H9 (cell line): ENCODE data around the gene ATP8B4. TPM values are rescaled to one million over a fixed set of nuclear protein-coding genes. Genes with fewer than 3 reads are reported as not detected.

Experiments used
- DNase-seq: peaks from one replicate; pipeline ENCODE4 v3.0.0-alpha.2; 2017
- H2AFZ ChIP-seq: one replicate; pipeline ENCODE4 v1.6.1; 2013; ENCODE audit warnings: mild to moderate bottlenecking, low read length, control low read depth, moderate library complexity
- H2AK5ac ChIP-seq: 2 replicates; pipeline ENCODE4 v1.6.1; 2013; ENCODE audit warnings: low read length, control low read depth, mixed read lengths; ENCODE audit not compliant: insufficient read length
- H2BK120ac ChIP-seq: one replicate; pipeline ENCODE4 v1.6.1; 2013; ENCODE audit warnings: low read depth, mild to moderate bottlenecking, low read length, control low read depth, inconsistent platforms; ENCODE audit not compliant: poor library complexity, severe bottlenecking
- H2BK12ac ChIP-seq: 2 replicates; pipeline ENCODE4 v1.6.1; 2013; ENCODE audit warnings: low read length, control low read depth, mixed read lengths, low read depth; ENCODE audit not compliant: insufficient read length
- H2BK15ac ChIP-seq: 2 replicates; pipeline ENCODE4 v1.6.1; 2013; ENCODE audit warnings: low read depth, low read length, control low read depth
- H2BK20ac ChIP-seq: one replicate; pipeline ENCODE4 v1.6.1; 2013; ENCODE audit warnings: low read depth, mild to moderate bottlenecking, low read length, control low read depth, inconsistent platforms; ENCODE audit not compliant: poor library complexity, severe bottlenecking
- H2BK5ac ChIP-seq: 2 replicates; pipeline ENCODE4 v1.6.1; 2013; ENCODE audit warnings: low read length, control low read depth, mixed read lengths; ENCODE audit not compliant: insufficient read length
- H3K14ac ChIP-seq: 2 replicates; pipeline ENCODE4 v1.6.1; 2013; ENCODE audit warnings: low read length, control low read depth; ENCODE audit not compliant: insufficient read depth
- H3K18ac ChIP-seq: 2 replicates; pipeline ENCODE4 v1.6.1; 2013; ENCODE audit warnings: low read depth, mild to moderate bottlenecking, mixed read lengths, low read length, control low read depth; ENCODE audit not compliant: insufficient read length
- H3K23ac ChIP-seq: 2 replicates; pipeline ENCODE4 v1.6.1; 2013; ENCODE audit warnings: low read length, control low read depth, mixed read lengths, low read depth; ENCODE audit not compliant: insufficient read length
- H3K23me2 ChIP-seq: 2 replicates; pipeline ENCODE4 v1.6.1; 2013; ENCODE audit warnings: low read depth, mild to moderate bottlenecking, mixed read lengths, low read length, control low read depth; ENCODE audit not compliant: insufficient read length, poor library complexity, severe bottlenecking
- H3K27ac ChIP-seq: 2 replicates; pipeline ENCODE4 v1.5.1; 2013; ENCODE audit warnings: low read length, control low read depth, mixed read lengths, low read depth; ENCODE audit not compliant: insufficient read length
- H3K27me3 ChIP-seq: 2 replicates; pipeline ENCODE4 v1.6.1; 2013; ENCODE audit warnings: low read length, control low read depth, inconsistent platforms; ENCODE audit not compliant: insufficient read depth
- H3K4ac ChIP-seq: 2 replicates; pipeline ENCODE4 v1.6.1; 2013; ENCODE audit warnings: low read depth, mild to moderate bottlenecking, control low read depth, inconsistent platforms, low read length, moderate library complexity
- H3K4me1 ChIP-seq: 2 replicates; pipeline ENCODE4 v1.6.1; 2013; ENCODE audit warnings: low read length, control low read depth, inconsistent platforms; ENCODE audit not compliant: insufficient read depth
- H3K4me2 ChIP-seq: 2 replicates; pipeline ENCODE4 v1.6.1; 2013; ENCODE audit warnings: low read length, control low read depth, mixed read lengths; ENCODE audit not compliant: insufficient read length, insufficient read depth
- H3K56ac ChIP-seq: 2 replicates; pipeline ENCODE4 v1.6.1; 2013; ENCODE audit warnings: low read depth, mild to moderate bottlenecking, mixed read lengths, low read length, control low read depth; ENCODE audit not compliant: insufficient read length
- H3K79me1 ChIP-seq: 2 replicates; pipeline ENCODE4 v1.6.1; 2013; ENCODE audit warnings: low read depth, mild to moderate bottlenecking, moderate library complexity, low read length, control low read depth, inconsistent platforms; ENCODE audit not compliant: insufficient read depth, poor library complexity, severe bottlenecking
- H3K79me2 ChIP-seq: 2 replicates; pipeline ENCODE4 v1.6.1; 2013; ENCODE audit warnings: low read length, control low read depth, inconsistent platforms; ENCODE audit not compliant: insufficient read depth
- H3K9ac ChIP-seq: 2 replicates; pipeline ENCODE4 v1.6.1; 2013; ENCODE audit warnings: low read length, control low read depth, mixed read lengths; ENCODE audit not compliant: insufficient read length; ENCODE audit errors: extremely low read depth
- H3K9me3 ChIP-seq: one replicate; pipeline ENCODE4 v1.6.1; 2013; ENCODE audit warnings: low read depth, low read length, inconsistent platforms; ENCODE audit not compliant: control insufficient read depth
- H3T11ph ChIP-seq: one replicate; pipeline ENCODE4 v1.6.1; 2013; ENCODE audit warnings: mild to moderate bottlenecking, low read length, control low read depth, inconsistent platforms
- H4K20me1 ChIP-seq: one replicate; pipeline ENCODE4 v1.6.1; 2013; ENCODE audit not compliant: control insufficient read depth, insufficient read length, insufficient read depth
- H4K5ac ChIP-seq: 2 replicates; pipeline ENCODE4 v1.6.1; 2013; ENCODE audit warnings: low read depth, mild to moderate bottlenecking, mixed read lengths, low read length, control low read depth; ENCODE audit not compliant: insufficient read length
- H4K8ac ChIP-seq: replicated peaks from 2 replicates; pipeline ENCODE4 v1.6.1; 2013; ENCODE audit warnings: low read length, control low read depth, mixed read lengths, low read depth; ENCODE audit not compliant: insufficient read length
- H4K91ac ChIP-seq: 2 replicates; pipeline ENCODE4 v1.6.1; 2013; ENCODE audit warnings: low read depth, mild to moderate bottlenecking, moderate library complexity, mixed read lengths, low read length, control low read depth; ENCODE audit not compliant: insufficient read length
- H3K27ac Mint-ChIP-seq, 3 experiments: 2 replicates in 2 of 3; 3 replicates in 1 of 3; pipeline ENCODE4 v1.8.0; 2020 to 2021; ENCODE audit warnings: mixed read lengths in 3 of 3, mild to moderate bottlenecking in 1 of 3, moderate library complexity in 1 of 3
- H3K27me3 Mint-ChIP-seq: 2 replicates; pipeline ENCODE4 v1.8.0; 2021; ENCODE audit warnings: low read depth, mild to moderate bottlenecking, moderate library complexity, mixed read lengths
- H3K36me3 Mint-ChIP-seq, 3 experiments: 2 replicates in 2 of 3; 3 replicates in 1 of 3; pipeline ENCODE4 v1.8.0; 2020 to 2021; ENCODE audit warnings: low read depth in 3 of 3, mixed read lengths in 3 of 3; ENCODE audit not compliant: insufficient read depth in 1 of 3
- H3K4me1 Mint-ChIP-seq, 2 experiments: 2 replicates each; pipeline ENCODE4 v1.8.0; 2020; ENCODE audit warnings: mixed read lengths in 2 of 2
- H3K4me3 Mint-ChIP-seq, 2 experiments: 2 replicates in 1 of 2; 3 replicates in 1 of 2; pipeline ENCODE4 v1.8.0; 2020 to 2021; ENCODE audit warnings: mild to moderate bottlenecking in 2 of 2, mixed read lengths in 2 of 2, moderate library complexity in 1 of 2
- H3K9me3 Mint-ChIP-seq, 2 experiments: 2 replicates in 1 of 2; 3 replicates in 1 of 2; pipeline ENCODE4 v1.8.0; 2020; ENCODE audit warnings: mild to moderate bottlenecking in 2 of 2, mixed read lengths in 2 of 2, moderate library complexity in 1 of 2
- CTCF ChIP-seq: fragments of 200-600 bp; sonication (generic); conservative IDR thresholded peaks from 3 replicates; pipeline ENCODE4 v1.8.0; 2021; ENCODE audit warnings: antibody characterized with exemption, mild to moderate bottlenecking
- total RNA-seq: library from RNA; stranded (reverse); gene quantifications from 2 replicates; pipeline ENCODE4 v1.2.1, GENCODE V29; 2021

Gene ATP8B4
- total RNA-seq, 1 experiment from 2014 or later: 0.52 TPM

- H3K27ac ChIP-seq: no peak overlapping the region
- no peaks in the 10 kb centered on the region for H3K23me2 ChIP-seq
- Mint-ChIP-seq H3K4me3 (no peak overlapping the region), H3K27ac (no peak overlapping the region), H3K36me3 (peaks cover 0 to 6% (median 2%) of the 10 kb centered on the region in 3 experiments; a peak in 3 of 7 replicates), H3K4me1 (peaks cover 31 to 38% of the 10 kb centered on the region in 2 experiments), H3K27me3 (no peaks in the 10 kb centered on the region), H3K9me3 (peaks cover 8 to 14% of the 10 kb centered on the region in 2 experiments; a peak in 4 of 5 replicates)
- no peak overlapping the region for H2BK20ac ChIP-seq
- H3K79me2 ChIP-seq: no peaks in the 10 kb centered on the region
- no peak overlapping the region for H2BK15ac ChIP-seq
- H4K8ac ChIP-seq: no peak overlapping the region
- peaks cover 2% of the 10 kb centered on the region; the same call in 1 of the 2 replicates for H3K4me1 ChIP-seq
- H3K4me2 ChIP-seq: no peak overlapping the region
- H3K14ac ChIP-seq: no peak overlapping the region
- no peak overlapping the region for H4K5ac ChIP-seq
- no peak overlapping the region for H2BK5ac ChIP-seq
- H2AK5ac ChIP-seq: no peak overlapping the region
- no peak overlapping the region for H2BK120ac ChIP-seq
- no peak overlapping the region for H3K4ac ChIP-seq
- no peaks in the 10 kb centered on the region for H3K9me3 ChIP-seq
- H3K23ac ChIP-seq: no peak overlapping the region
- H3K56ac ChIP-seq: no peak overlapping the region
- H2AFZ ChIP-seq: no peak overlapping the region
- H3K18ac ChIP-seq: no peak overlapping the region
- H3K9ac ChIP-seq: no peak overlapping the region
- no peak for DNase-seq
- H3K79me1 ChIP-seq: no peaks in the 10 kb centered on the region
- no peak overlapping the region for H3T11ph ChIP-seq
- no peak for TF ChIP-seq CTCF
- no peak overlapping the region for H2BK12ac ChIP-seq
- H4K91ac ChIP-seq: no peak overlapping the region
- H3K27me3 ChIP-seq: no peaks in the 10 kb centered on the region
- H4K20me1 ChIP-seq: no peaks in the 10 kb centered on the region
These were observed 1.7 kb upstream of the ATP8B4 start for GRCh38 chr15:50120729-50121128.
